ENCODE measurements around the gene PRKD1.
"Not testable (repeated sequence)": the region's sequence is repeated elsewhere in the genome, so short reads cannot be mapped to it uniquely, and the experiment has no call there.

PRKD1 gene

GRCh38 chr14:29735459-29735858, 192.2 kb downstream of the PRKD1 start:
- DNase-seq, result peak; percentile 51

GRCh38 chr14:29734732-29735131, 192.9 kb downstream of the PRKD1 start:
- no peak for DNase-seq

- DNase-seq, result not testable (repeated sequence)
Observed at GRCh38 chr14:29726560-29727331, 200.9 kb downstream of the PRKD1 start.

- no peak for DNase-seq
Observed at GRCh38 chr14:29724991-29725390, 202.7 kb downstream of the PRKD1 start.

GRCh38 chr14:29722831-29723230, 204.8 kb downstream of the PRKD1 start:
- no peak for DNase-seq

GRCh38 chr14:29721586-29721985, 206.1 kb downstream of the PRKD1 start:
- DNase-seq, result no peak

GRCh38 chr14:29717901-29718300, 209.7 kb downstream of the PRKD1 start:
- DNase-seq, result no peak

- DNase-seq, result no peak
Observed at GRCh38 chr14:29716150-29716549, 211.5 kb downstream of the PRKD1 start.

- peak; percentile 51 for DNase-seq
Observed at GRCh38 chr14:29712601-29713000, 215.0 kb downstream of the PRKD1 start.

GRCh38 chr14:29710015-29710414, 217.6 kb downstream of the PRKD1 start:
- DNase-seq, result no peak

GRCh38 chr14:29709490-29709889, 218.2 kb downstream of the PRKD1 start:
- DNase-seq, result no peak

GRCh38 chr14:29706700-29707099, 220.9 kb downstream of the PRKD1 start:
- DNase-seq, result no peak

- DNase-seq, result no peak
Observed at GRCh38 chr14:29705801-29706200, 221.8 kb downstream of the PRKD1 start.

- not testable (repeated sequence) for DNase-seq
Observed at GRCh38 chr14:29689597-29689996, 238.1 kb downstream of the PRKD1 start.

- no peak for DNase-seq
Observed at GRCh38 chr14:29687866-29688265, 239.8 kb downstream of the PRKD1 start.

- DNase-seq, result no peak
Observed at GRCh38 chr14:29687071-29687765, 240.4 kb downstream of the PRKD1 start.

GRCh38 chr14:29684926-29685325, 242.7 kb downstream of the PRKD1 start:
- DNase-seq, result no peak

GRCh38 chr14:29682789-29683188, 244.9 kb downstream of the PRKD1 start:
- no peak for DNase-seq

GRCh38 chr14:29681316-29681715, 246.3 kb downstream of the PRKD1 start:
- no peak for DNase-seq

- no peak for DNase-seq
Observed at GRCh38 chr14:29674566-29675285, 252.9 kb downstream of the PRKD1 start.

GRCh38 chr14:29672831-29673230, 254.8 kb downstream of the PRKD1 start:
- no peak for DNase-seq

- no peak for DNase-seq
Observed at GRCh38 chr14:29671034-29671433, 256.6 kb downstream of the PRKD1 start.

GRCh38 chr14:29668201-29668600, 259.4 kb downstream of the PRKD1 start:
- no peak for DNase-seq

GRCh38 chr14:29664515-29664914, 263.1 kb downstream of the PRKD1 start:
- DNase-seq, result no peak
